Fibroblast of lung (primary cell): ENCODE measurements around the gene KRT7. TPM values are rescaled to one million over a fixed set of nuclear protein-coding genes. Genes with fewer than 3 reads are reported as not detected.

ENCODE experiments used
- DNase-seq, 2 donors: peaks; one replicate each; pipeline versions ENCODE4 v3.0.0 to v3.0.0-alpha.2; 2010; ENCODE audit warnings: low read depth in 2 of 2
- H2AFZ ChIP-seq: 2 replicates; pipeline ENCODE4 v1.5.1; 2012; ENCODE audit warnings: low read length, control low read depth, inconsistent platforms
- H3K27ac ChIP-seq: 2 replicates; pipeline ENCODE4 v1.5.1; 2011; ENCODE audit warnings: low read length, control low read depth; ENCODE audit not compliant: insufficient read depth
- H3K27me3 ChIP-seq: 2 replicates; pipeline ENCODE4 v1.5.1; 2011; ENCODE audit warnings: mild to moderate bottlenecking, low read length; ENCODE audit not compliant: control insufficient read depth, insufficient read depth
- H3K36me3 ChIP-seq: 2 replicates; pipeline ENCODE4 v1.5.1; 2011; ENCODE audit warnings: low read length; ENCODE audit not compliant: control insufficient read depth, insufficient read depth
- H3K4me1 ChIP-seq: 2 replicates; pipeline ENCODE4 v1.5.1; 2011; ENCODE audit warnings: low read length; ENCODE audit not compliant: control insufficient read depth, insufficient read depth; ENCODE audit errors: extremely low read depth
- H3K4me2 ChIP-seq: 2 replicates; pipeline ENCODE4 v1.5.1; 2011; ENCODE audit warnings: low read length, control low read depth; ENCODE audit not compliant: insufficient read depth; ENCODE audit errors: extremely low read depth
- H3K4me3 ChIP-seq, 4 experiments: fragments of 200-600 bp in 1 of 4; sonication (generic) in 1 of 4; replicated peaks in 1 of 4; 2 replicates each; pipeline ENCODE4 v1.5.1; 2011 to 2016; ENCODE audit warnings: low read length in 4 of 4, low read depth in 3 of 4, mild to moderate bottlenecking in 3 of 4, control low read depth in 2 of 4, inconsistent platforms in 1 of 4, mixed read lengths in 1 of 4; ENCODE audit not compliant: insufficient read depth in 1 of 4; ENCODE audit errors: control extremely low read depth in 1 of 4
- H3K79me2 ChIP-seq: 2 replicates; pipeline ENCODE4 v1.5.1; 2012; ENCODE audit warnings: mild to moderate bottlenecking, low read length, inconsistent platforms; ENCODE audit not compliant: control insufficient read depth, insufficient read depth
- H3K9ac ChIP-seq: 2 replicates; pipeline ENCODE4 v1.5.1; 2011; ENCODE audit warnings: mild to moderate bottlenecking, low read length, control low read depth; ENCODE audit not compliant: insufficient read depth
- H3K9me3 ChIP-seq: 2 replicates; pipeline ENCODE4 v1.5.1; 2012; ENCODE audit warnings: low read depth, low read length; ENCODE audit not compliant: control insufficient read depth, insufficient read depth
- H4K20me1 ChIP-seq: 2 replicates; pipeline ENCODE4 v1.5.1; 2011; ENCODE audit warnings: low read length; ENCODE audit not compliant: control insufficient read depth, insufficient read depth; ENCODE audit errors: extremely low read depth
- CTCF ChIP-seq, 2 donors: IDR thresholded peaks in 1 of 2; conservative IDR thresholded peaks in 1 of 2; 1 replicate in 1 of 2; 2 replicates in 1 of 2; pipeline ENCODE4 v1.5.1; 2011 to 2012; ENCODE audit warnings: low read length in 2 of 2, control low read depth in 1 of 2, inconsistent platforms in 1 of 2, low read depth in 1 of 2, mild to moderate bottlenecking in 1 of 2
- EZH2 ChIP-seq: IDR thresholded peaks from 2 replicates; pipeline ENCODE4 v1.5.1; 2012; ENCODE audit warnings: low read length, control low read depth, mild to moderate bottlenecking; ENCODE audit errors: missing control alignments
- polyA plus RNA-seq, 2 donors: library from polyadenylated mRNA; depleted of rRNA in 1 of 2; stranded (reverse) in 1 of 2; unstranded in 1 of 2; fragments of >200 nt; gene quantifications; 2 replicates each; pipeline ENCODE4 v1.2.1, GENCODE V29; 2011 to 2012; ENCODE audit warnings: missing spikeins in 1 of 2
- total RNA-seq: library from RNA; depleted of rRNA; stranded (reverse); fragments of >200 nt; gene quantifications from 2 replicates; pipeline ENCODE4 v1.2.1, GENCODE V29; 2014

Gene KRT7
- total and polyA plus RNA-seq, 2 donors (not counting 1 experiment from before 2014, with no cell fraction given) = 3.5 to 8.6 TPM

DNA sequence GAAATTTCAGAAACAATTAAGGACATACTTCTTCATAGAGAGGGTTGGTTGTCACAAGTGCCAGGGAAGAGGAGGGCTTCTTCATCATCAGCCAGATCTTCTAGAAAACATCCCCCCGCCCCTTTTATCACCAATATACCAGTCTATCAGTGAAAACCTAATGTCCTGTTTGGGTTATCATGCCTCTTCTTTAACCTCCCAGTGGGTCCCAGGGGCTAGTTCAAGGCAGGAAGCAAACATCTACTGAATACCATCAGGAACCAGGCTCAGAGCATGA, 28.1 kb downstream of the KRT7 start:
- H2AFZ ChIP-seq = no peak overlapping the region
- no peak overlapping the region for H3K9ac ChIP-seq
- H3K4me1 ChIP-seq = no peaks in the 10 kb centered on the region
- no peaks in the 10 kb centered on the region for H3K79me2 ChIP-seq
- no peak for DNase-seq
- no peaks in the 10 kb centered on the region for H3K36me3 ChIP-seq
- no peaks in the 10 kb centered on the region for H4K20me1 ChIP-seq
- H3K4me2 ChIP-seq = no peak overlapping the region
- no peak for TF ChIP-seq CTCF (conservative IDR thresholded peaks at IDR 0.05 in 1 of 2, IDR thresholded peaks at IDR 0.05 in 1 of 2; ENCODE audit: low read depth in 1 of 2, low read length in 2 of 2)
- H3K9me3 ChIP-seq = no peaks in the 10 kb centered on the region
- no peak overlapping the region for H3K4me3 ChIP-seq
- H3K27me3 ChIP-seq = peaks cover 23% of the 10 kb centered on the region
- no peak overlapping the region for H3K27ac ChIP-seq

DNA sequence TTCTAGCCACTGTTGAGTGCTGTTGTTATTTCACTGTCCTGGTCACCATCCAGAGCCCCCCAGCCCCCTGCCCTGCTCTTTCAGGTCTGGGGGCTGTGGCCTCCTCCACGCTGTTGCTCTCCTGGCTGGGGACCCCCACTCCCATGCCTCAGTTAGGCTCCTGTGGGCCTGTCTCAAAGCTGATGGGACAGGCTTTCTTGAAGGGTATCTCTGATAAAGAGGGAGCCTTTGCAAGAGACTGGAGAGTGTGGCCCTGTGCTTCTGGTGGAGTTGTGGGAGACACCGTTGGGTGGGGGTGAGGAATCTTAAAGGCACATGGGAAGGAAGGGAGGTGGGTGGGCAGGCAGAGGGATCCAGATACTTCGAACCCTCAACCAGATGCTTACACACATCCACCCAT, 29.2 kb downstream of the KRT7 start:
- H2AFZ ChIP-seq = no peak overlapping the region
- H3K27ac ChIP-seq = no peak overlapping the region
- H3K27me3 ChIP-seq = peaks cover 21% of the 10 kb centered on the region
- TF ChIP-seq EZH2 (no peak), CTCF (conservative IDR thresholded peaks at IDR 0.05 in 1 of 2, IDR thresholded peaks at IDR 0.05 in 1 of 2; ENCODE audit: low read depth in 1 of 2, low read length in 2 of 2) (no peak)
- H3K9ac ChIP-seq = no peak overlapping the region
- H3K79me2 ChIP-seq = no peaks in the 10 kb centered on the region
- H3K36me3 ChIP-seq = no peaks in the 10 kb centered on the region
- no peak overlapping the region for H3K4me2 ChIP-seq
- no peaks in the 10 kb centered on the region for H3K9me3 ChIP-seq
- DNase-seq = no peak
- no peaks in the 10 kb centered on the region for H3K4me1 ChIP-seq
- no peak overlapping the region for H3K4me3 ChIP-seq
- H4K20me1 ChIP-seq = no peaks in the 10 kb centered on the region

- H3K4me3 ChIP-seq = no peak overlapping the region
- no peak overlapping the region for H3K27ac ChIP-seq
- no peak overlapping the region for H3K9ac ChIP-seq
- no peak overlapping the region for H3K4me2 ChIP-seq
- DNase-seq = no peak
- H4K20me1 ChIP-seq = no peaks in the 10 kb centered on the region
- H2AFZ ChIP-seq = no peak overlapping the region
- TF ChIP-seq EZH2 (no peak), CTCF (conservative IDR thresholded peaks at IDR 0.05 in 1 of 2, IDR thresholded peaks at IDR 0.05 in 1 of 2; ENCODE audit: low read depth in 1 of 2, low read length in 2 of 2) (no peak)
- no peaks in the 10 kb centered on the region for H3K36me3 ChIP-seq
- no peaks in the 10 kb centered on the region for H3K4me1 ChIP-seq
- peaks cover 11% of the 10 kb centered on the region for H3K27me3 ChIP-seq
- no peaks in the 10 kb centered on the region for H3K9me3 ChIP-seq
- H3K79me2 ChIP-seq = no peaks in the 10 kb centered on the region
Measured at GRCh38 chr12:52263761-52264434, 30.9 kb downstream of the KRT7 start.
